Posterior cingulate gyrus (tissue), 11 donors: Measurements from ENCODE around the gene SELENBP1.
A peak's percentile ranks its signal among the peaks of the same experiment; 100 is the strongest.
"Not testable (repeated sequence)": the region's sequence is repeated elsewhere in the genome, so short reads cannot be mapped to it uniquely, and the experiment has no call there.

Experiments
- DNase-seq, 10 donors: peaks; one replicate each; pipeline versions ENCODE4 v3.0.0 to v3.0.0-alpha.2; 2020 to 2021; ENCODE audit warnings: mixed read lengths in 3 of 10
- intact Hi-C: fragments of 100-400 bp; cut with DNase I; formaldehyde crosslinking; loops from one replicate; pipeline ENCODE4 v1.15.1; 2023

Gene SELENBP1

GRCh38 chr1:151384584-151384983, 12.1 kb upstream of the SELENBP1 start:
- no peak for DNase-seq
- intact Hi-C loops = no loop called here

GRCh38 chr1:151377150-151377884, 4.8 kb upstream of the SELENBP1 start:
- DNase-seq = no peak
- intact Hi-C loops = no loop called here

GRCh38 chr1:151373196-151373595, 691 bp upstream of the SELENBP1 start:
- no peak for DNase-seq
- intact Hi-C loops = no loop called here

- DNase-seq = peak in 7 of 10 donors; percentile 11 to 75 (median 31)
- intact Hi-C loops = no loop called here
Measured at GRCh38 chr1:151371370-151372057, 991 bp downstream of the SELENBP1 start.

- intact Hi-C loops = no loop called here
- DNase-seq = no peak
Measured at GRCh38 chr1:151370211-151370911, 2.1 kb downstream of the SELENBP1 start.

GRCh38 chr1:151369621-151370048, 2.9 kb downstream of the SELENBP1 start:
- intact Hi-C loops = no loop called here
- DNase-seq = no peak

GRCh38 chr1:151369302-151369610, 3.2 kb downstream of the SELENBP1 start:
- DNase-seq = no peak
- intact Hi-C loops = no loop called here

- no peak for DNase-seq
- intact Hi-C loops = no loop called here
Measured at GRCh38 chr1:151368393-151369301, 3.9 kb downstream of the SELENBP1 start.

GRCh38 chr1:151367658-151368392, 4.7 kb downstream of the SELENBP1 start:
- DNase-seq = no peak
- intact Hi-C loops = no loop called here

GRCh38 chr1:151364996-151365395, 7.5 kb downstream of the SELENBP1 start:
- no peak for DNase-seq
- intact Hi-C loops = no loop called here

- DNase-seq = no peak
- intact Hi-C loops = no loop called here
Measured at GRCh38 chr1:151362308-151363155, 10.0 kb downstream of the SELENBP1 start.

- intact Hi-C loops = no loop called here
- DNase-seq = no peak
Measured at GRCh38 chr1:151361883-151362282, 10.6 kb downstream of the SELENBP1 start.

- intact Hi-C loops = no loop called here
- DNase-seq = no peak
Measured at GRCh38 chr1:151356696-151357095, 15.8 kb downstream of the SELENBP1 start.

- DNase-seq = no peak
- intact Hi-C loops = no loop called here
Measured at GRCh38 chr1:151352021-151352718, 20.3 kb downstream of the SELENBP1 start.

GRCh38 chr1:151350323-151350722, 22.2 kb downstream of the SELENBP1 start:
- DNase-seq, intact Hi-C loops: not testable (repeated sequence)

GRCh38 chr1:151347523-151348246, 24.8 kb downstream of the SELENBP1 start:
- intact Hi-C loops = loop anchor here (5.0 kb wide), 1 partner anchor 50 kb away; the partner anchor contains the start of gene PSMB4
- no peak for DNase-seq

GRCh38 chr1:151346769-151347522, 25.6 kb downstream of the SELENBP1 start, which contains the start of gene RFX5:
TSS of gene RFX5 (minus strand) at chr1:151347252. CDS start at chr1:151346320, 932 bp downstream.
- DNase-seq = peak; percentile 84 to 99 (median 93)
- intact Hi-C loops = loop anchor here (5.0 kb wide), 1 partner anchor 50 kb away; the partner anchor contains the start of gene PSMB4
